NCI-H2196 treated with DMSO at 0.1 percent for 48 hours (cell line): ENCODE data around the gene ZNF69.
"Not testable (repeated sequence)": the region's sequence is repeated elsewhere in the genome, so short reads cannot be mapped to it uniquely, and the experiment has no call there.

ENCODE experiments used
- DNase-seq: peaks from one replicate; lab custom pipeline; 2025; ENCODE audit not compliant: unreplicated experiment; lab: John Stamatoyannopoulos, UW

The ZNF69 gene

GRCh38 chr19:11890634-11891033, 3.1 kb downstream of the ZNF69 start:
- no peak for DNase-seq

GRCh38 chr19:11894851-11895250, 7.3 kb downstream of the ZNF69 start:
- DNase-seq = no peak

GRCh38 chr19:11902228-11902627, 14.6 kb downstream of the ZNF69 start:
- DNase-seq = no peak

GRCh38 chr19:11905928-11906327, 18.3 kb downstream of the ZNF69 start:
- no peak for DNase-seq

- DNase-seq = not testable (repeated sequence)
Observed at GRCh38 chr19:11911937-11912336, 24.4 kb downstream of the ZNF69 start.

- not testable (repeated sequence) for DNase-seq
Observed at GRCh38 chr19:11914417-11915051, 27.0 kb downstream of the ZNF69 start.

GRCh38 chr19:11921852-11922495, 34.4 kb downstream of the ZNF69 start:
- DNase-seq = no peak

- DNase-seq = peak; percentile 92
Observed at GRCh38 chr19:11924886-11925650, 37.5 kb downstream of the ZNF69 start, which contains the start of gene ZNF700. TSS of gene ZNF700 (plus strand) at chr19:11925107. CDS start at chr19:11925211, 104 bp downstream.

- DNase-seq = not testable (repeated sequence)
Observed at GRCh38 chr19:11925651-11926187, 38.1 kb downstream of the ZNF69 start.

GRCh38 chr19:11927227-11927626, 39.6 kb downstream of the ZNF69 start:
- no peak for DNase-seq

GRCh38 chr19:11931051-11931450, 43.5 kb downstream of the ZNF69 start:
- no peak for DNase-seq

GRCh38 chr19:11931513-11931912, 43.9 kb downstream of the ZNF69 start:
- DNase-seq = no peak

GRCh38 chr19:11935829-11936228, 48.2 kb downstream of the ZNF69 start:
- DNase-seq = not testable (repeated sequence)

GRCh38 chr19:11938383-11938782, 50.8 kb downstream of the ZNF69 start:
- DNase-seq = not testable (repeated sequence)

- DNase-seq = not testable (repeated sequence)
Observed at GRCh38 chr19:11941361-11941887, 53.8 kb downstream of the ZNF69 start.

GRCh38 chr19:11942008-11942842, 54.6 kb downstream of the ZNF69 start:
- DNase-seq = no peak

GRCh38 chr19:11942843-11943108, 55.2 kb downstream of the ZNF69 start:
- DNase-seq = no peak

- no peak for DNase-seq
Observed at GRCh38 chr19:11944656-11945055, 57.1 kb downstream of the ZNF69 start.

- DNase-seq = no peak
Observed at GRCh38 chr19:11948646-11949045, 61.1 kb downstream of the ZNF69 start.

GRCh38 chr19:11949201-11949600, 61.6 kb downstream of the ZNF69 start:
- DNase-seq = no peak

- DNase-seq = not testable (repeated sequence)
Observed at GRCh38 chr19:11949614-11950080, 62.1 kb downstream of the ZNF69 start.
